ENCODE results near the gene SMPD3. TPM values are rescaled to one million over a fixed set of nuclear protein-coding genes. Genes with fewer than 3 reads are reported as not detected.

Gene SMPD3
- total RNA-seq, 1 experiment from 2014 or later, result 0.77 TPM

DNA sequence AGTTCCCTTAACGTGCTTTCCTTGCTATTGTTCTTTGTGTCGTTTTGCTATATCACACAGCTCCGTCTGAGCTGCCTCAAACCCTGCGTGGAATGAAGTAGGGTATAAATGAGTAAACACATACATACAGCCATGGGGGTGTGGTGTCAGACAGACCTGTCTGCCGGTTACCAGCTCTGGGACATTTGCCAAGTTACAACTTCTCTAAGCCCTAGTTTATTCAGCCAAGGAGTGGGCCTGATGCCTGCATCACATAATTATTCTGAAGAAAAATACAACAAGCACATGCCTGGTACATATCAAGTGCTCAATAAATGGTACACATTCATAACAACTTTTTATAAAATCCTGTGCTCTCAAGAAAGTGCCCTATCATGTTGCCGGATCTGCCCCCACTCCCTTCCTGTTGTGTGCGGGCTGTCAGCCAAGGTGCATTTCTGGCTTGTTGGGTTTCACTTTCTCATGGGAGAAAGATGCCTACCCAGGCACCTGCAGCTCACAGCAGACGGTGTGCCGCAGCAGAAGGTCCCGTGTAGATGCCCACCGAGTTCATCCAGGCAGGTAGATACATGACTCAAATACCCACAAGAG, 30.5 kb downstream of the SMPD3 start:
- BruUV-seq (replicated peaks), result no TSS peak
- POLR2A ChIA-PET, result no interaction called here
- CTCF ChIA-PET, result interaction anchor here (0.7 kb wide), 1 partner anchor 96 kb away, joined by 4 read pairs; no protein-coding TSS in a partner anchor

DNA sequence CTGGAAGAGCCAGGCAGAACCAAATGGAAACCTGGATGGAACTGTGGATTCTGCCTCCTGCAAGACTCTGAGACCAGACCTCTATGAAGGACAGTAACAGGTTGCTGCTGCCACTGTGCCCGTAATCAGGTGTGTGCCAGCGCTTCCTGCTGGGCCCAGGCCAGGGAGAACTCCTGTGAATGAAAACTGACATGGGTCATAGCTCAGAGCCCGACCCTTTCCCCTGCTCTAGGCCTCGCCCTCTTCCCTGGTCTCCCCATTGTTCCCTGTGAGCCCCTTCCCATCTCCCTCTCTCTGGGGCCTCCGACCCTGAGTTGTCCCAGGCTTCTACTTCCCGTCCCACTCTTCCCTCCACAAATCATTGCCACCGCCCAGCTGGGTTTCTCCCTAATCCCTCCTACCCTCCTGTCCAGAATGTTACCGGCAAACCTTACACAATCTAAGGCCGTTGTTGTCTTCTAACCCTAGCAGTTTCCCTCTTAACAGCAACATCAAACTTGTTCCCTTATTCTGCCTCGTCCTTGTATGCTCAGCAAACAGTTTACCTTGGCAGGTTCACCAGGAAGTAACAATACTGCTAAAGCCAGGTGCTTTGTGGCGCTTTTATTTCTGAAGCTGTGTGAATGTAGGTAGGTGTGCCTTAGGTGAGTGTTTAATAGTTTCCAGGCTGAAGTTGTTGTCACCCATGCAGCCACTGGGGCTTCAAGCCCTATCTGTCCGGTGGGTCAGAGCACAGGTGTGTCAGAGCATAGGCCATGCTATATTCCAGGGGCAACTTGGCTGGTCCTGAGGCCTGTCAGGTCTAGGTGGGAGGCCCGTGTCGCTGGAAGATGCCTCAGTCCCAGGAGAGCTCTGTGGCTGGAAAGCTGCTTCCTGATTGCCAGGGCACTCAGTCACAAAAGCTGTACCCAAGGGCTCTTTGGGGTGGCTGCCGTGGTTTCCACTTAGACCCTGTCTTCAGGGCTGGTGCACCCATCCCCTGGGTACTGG, 32.0 kb downstream of the SMPD3 start:
- Histone ChIP-seq H3K4me3 (ENCODE audit: low read depth in 2 of 2, low read length in 2 of 2) (no peak overlapping the region), H3K36me3 (ENCODE audit: control insufficient read depth, insufficient read depth, low read length) (no peaks in the 10 kb centered on the region), H3K9me3 (ENCODE audit: control insufficient read depth, insufficient read depth, low read depth, low read length) (no peaks in the 10 kb centered on the region), H3K27me3 (ENCODE audit: control insufficient read depth, insufficient read depth, low read length) (no peaks in the 10 kb centered on the region), H3K27ac (ENCODE audit: low read length) (no peak overlapping the region), H3K4me1 (ENCODE audit: control insufficient read depth, insufficient read depth, low read length) (no peaks in the 10 kb centered on the region)
- ChIA-PET CTCF (no interaction called here), POLR2A (no interaction called here)
- ATAC-seq, result no peak
- BruUV-seq (replicated peaks), result no TSS peak
- no peak for DNase-seq (ENCODE audit: low read depth, low spot score)
- in situ Hi-C loops (cut with HindIII; ENCODE audit: low pct_unique_long_range_greater_than_20kb, low sequenced_read_pairs) (no loop called here), intact Hi-C loops (cut with micrococcal nuclease; ENCODE audit: unreplicated experiment) (no loop called here)
- TF ChIP-seq POLR2AphosphoS5 (IDR thresholded peaks at IDR 0.05; ENCODE audit: low read depth, low read length) (no peak), TCF7L2 (IDR thresholded peaks at IDR 0.05; ENCODE audit: low read depth, low read length) (no peak), SIN3A (IDR thresholded peaks at IDR 0.05; ENCODE audit: borderline replicate concordance, insufficient read depth, low read depth, low read length) (no peak)
- TF ChIP-seq, protein P1, sequence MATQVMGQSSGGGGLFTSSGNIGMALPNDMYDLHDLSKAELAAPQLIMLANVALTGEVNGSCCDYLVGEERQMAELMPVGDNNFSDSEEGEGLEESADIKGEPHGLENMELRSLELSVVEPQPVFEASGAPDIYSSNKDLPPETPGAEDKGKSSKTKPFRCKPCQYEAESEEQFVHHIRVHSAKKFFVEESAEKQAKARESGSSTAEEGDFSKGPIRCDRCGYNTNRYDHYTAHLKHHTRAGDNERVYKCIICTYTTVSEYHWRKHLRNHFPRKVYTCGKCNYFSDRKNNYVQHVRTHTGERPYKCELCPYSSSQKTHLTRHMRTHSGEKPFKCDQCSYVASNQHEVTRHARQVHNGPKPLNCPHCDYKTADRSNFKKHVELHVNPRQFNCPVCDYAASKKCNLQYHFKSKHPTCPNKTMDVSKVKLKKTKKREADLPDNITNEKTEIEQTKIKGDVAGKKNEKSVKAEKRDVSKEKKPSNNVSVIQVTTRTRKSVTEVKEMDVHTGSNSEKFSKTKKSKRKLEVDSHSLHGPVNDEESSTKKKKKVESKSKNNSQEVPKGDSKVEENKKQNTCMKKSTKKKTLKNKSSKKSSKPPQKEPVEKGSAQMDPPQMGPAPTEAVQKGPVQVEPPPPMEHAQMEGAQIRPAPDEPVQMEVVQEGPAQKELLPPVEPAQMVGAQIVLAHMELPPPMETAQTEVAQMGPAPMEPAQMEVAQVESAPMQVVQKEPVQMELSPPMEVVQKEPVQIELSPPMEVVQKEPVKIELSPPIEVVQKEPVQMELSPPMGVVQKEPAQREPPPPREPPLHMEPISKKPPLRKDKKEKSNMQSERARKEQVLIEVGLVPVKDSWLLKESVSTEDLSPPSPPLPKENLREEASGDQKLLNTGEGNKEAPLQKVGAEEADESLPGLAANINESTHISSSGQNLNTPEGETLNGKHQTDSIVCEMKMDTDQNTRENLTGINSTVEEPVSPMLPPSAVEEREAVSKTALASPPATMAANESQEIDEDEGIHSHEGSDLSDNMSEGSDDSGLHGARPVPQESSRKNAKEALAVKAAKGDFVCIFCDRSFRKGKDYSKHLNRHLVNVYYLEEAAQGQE (IDR thresholded peaks at IDR 0.05; ENCODE audit: insufficient read depth in 1 of 2, low read depth in 2 of 2, low read length in 1 of 2), result no peak
- TF ChIP-seq, protein P2, sequence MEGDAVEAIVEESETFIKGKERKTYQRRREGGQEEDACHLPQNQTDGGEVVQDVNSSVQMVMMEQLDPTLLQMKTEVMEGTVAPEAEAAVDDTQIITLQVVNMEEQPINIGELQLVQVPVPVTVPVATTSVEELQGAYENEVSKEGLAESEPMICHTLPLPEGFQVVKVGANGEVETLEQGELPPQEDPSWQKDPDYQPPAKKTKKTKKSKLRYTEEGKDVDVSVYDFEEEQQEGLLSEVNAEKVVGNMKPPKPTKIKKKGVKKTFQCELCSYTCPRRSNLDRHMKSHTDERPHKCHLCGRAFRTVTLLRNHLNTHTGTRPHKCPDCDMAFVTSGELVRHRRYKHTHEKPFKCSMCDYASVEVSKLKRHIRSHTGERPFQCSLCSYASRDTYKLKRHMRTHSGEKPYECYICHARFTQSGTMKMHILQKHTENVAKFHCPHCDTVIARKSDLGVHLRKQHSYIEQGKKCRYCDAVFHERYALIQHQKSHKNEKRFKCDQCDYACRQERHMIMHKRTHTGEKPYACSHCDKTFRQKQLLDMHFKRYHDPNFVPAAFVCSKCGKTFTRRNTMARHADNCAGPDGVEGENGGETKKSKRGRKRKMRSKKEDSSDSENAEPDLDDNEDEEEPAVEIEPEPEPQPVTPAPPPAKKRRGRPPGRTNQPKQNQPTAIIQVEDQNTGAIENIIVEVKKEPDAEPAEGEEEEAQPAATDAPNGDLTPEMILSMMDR (IDR thresholded peaks at IDR 0.05), result no peak

More for the DNA sequence above, 30.5 kb downstream of the SMPD3 start:
- Histone ChIP-seq H3K4me1 (ENCODE audit: control insufficient read depth, insufficient read depth, low read length) (no peaks in the 10 kb centered on the region), H3K27ac (ENCODE audit: low read length) (no peak overlapping the region), H3K27me3 (ENCODE audit: control insufficient read depth, insufficient read depth, low read length) (no peaks in the 10 kb centered on the region), H3K4me3 (ENCODE audit: low read depth in 2 of 2, low read length in 2 of 2) (no peak overlapping the region), H3K36me3 (ENCODE audit: control insufficient read depth, insufficient read depth, low read length) (no peaks in the 10 kb centered on the region), H3K9me3 (ENCODE audit: control insufficient read depth, insufficient read depth, low read depth, low read length) (no peaks in the 10 kb centered on the region)
- DNase-seq (ENCODE audit: low read depth, low spot score) (no peak), ATAC-seq (no peak)
- in situ Hi-C loops (cut with HindIII; ENCODE audit: low pct_unique_long_range_greater_than_20kb, low sequenced_read_pairs), result no loop called here
- intact Hi-C loops (cut with micrococcal nuclease; ENCODE audit: unreplicated experiment), result no loop called here
- TF ChIP-seq TCF7L2 (IDR thresholded peaks at IDR 0.05; ENCODE audit: low read depth, low read length) (no peak), SIN3A (IDR thresholded peaks at IDR 0.05; ENCODE audit: borderline replicate concordance, insufficient read depth, low read depth, low read length) (no peak), POLR2AphosphoS5 (IDR thresholded peaks at IDR 0.05; ENCODE audit: low read depth, low read length) (no peak)
- TF ChIP-seq, protein P1 (IDR thresholded peaks at IDR 0.05; ENCODE audit: insufficient read depth in 1 of 2, low read depth in 2 of 2, low read length in 1 of 2), result no peak
- TF ChIP-seq, protein P2 (IDR thresholded peaks at IDR 0.05), result no peak
